ENCODE data around the gene C9orf57.
"Not testable (repeated sequence)": the region's sequence is repeated elsewhere in the genome, so short reads cannot be mapped to it uniquely, and the experiment has no call there.

C9orf57 gene

DNA sequence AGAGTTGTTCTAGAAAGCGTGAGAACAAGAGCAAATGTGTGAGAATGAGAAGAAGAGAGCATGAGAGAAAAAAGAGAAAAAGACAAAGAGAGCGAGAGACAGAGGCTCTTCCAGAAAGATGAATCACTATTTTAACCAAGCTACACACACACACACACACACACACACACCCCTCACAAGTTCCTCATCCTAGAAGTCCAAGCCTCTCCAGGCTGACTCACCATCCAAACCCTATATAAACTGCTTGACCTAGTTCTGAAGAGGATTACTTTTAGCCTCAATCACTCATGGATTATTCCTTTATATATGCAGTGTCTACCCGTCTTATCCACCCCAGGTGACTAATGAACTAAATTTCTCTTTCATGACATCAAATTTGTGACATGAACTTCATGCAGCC lies 37.6 kb downstream of the C9orf57 start:
- no peak for DNase-seq

DNA sequence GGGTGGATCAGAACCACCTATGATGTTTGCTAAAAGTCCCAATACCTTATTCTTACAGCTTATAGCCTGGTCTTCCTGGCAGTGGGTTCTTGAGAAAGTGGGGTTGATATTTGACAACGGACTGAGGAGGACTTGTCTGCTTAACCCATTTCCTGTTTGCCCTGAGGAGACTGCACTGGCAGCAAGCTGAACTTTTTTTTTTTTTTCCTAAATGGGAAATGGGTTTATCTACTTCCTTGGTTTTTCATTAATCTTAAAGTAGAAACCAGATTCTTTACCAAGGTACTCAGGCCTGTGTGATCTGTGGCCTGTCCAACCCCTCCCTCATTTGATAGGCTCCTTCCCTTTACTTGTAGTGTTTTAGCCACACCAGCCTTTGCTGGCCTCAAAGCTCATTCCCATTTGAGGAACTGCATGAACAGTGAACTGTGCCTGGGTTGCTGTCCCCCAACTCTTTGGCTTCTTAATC lies 47.1 kb downstream of the C9orf57 start:
- DNase-seq = no peak

DNA sequence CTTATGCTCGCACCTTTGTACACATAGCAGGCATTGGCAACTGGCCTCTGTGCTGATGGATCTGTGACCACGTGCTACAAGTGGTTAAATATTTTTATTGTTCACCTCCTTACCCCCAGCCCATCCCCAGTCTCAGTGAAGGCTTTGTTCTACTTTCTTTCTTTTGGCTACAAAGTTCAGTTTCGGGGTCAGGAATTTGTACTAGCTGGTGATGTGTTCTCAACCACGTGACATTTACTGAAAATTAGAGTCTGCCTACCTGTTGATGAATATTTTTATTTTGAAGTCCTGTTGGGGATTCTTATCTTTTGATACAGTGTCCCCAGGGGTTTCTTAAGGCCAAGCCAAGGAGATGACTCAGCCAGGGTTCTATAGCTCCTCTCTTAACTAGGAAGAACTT lies 47.8 kb downstream of the C9orf57 start:
- DNase-seq = no peak

DNA sequence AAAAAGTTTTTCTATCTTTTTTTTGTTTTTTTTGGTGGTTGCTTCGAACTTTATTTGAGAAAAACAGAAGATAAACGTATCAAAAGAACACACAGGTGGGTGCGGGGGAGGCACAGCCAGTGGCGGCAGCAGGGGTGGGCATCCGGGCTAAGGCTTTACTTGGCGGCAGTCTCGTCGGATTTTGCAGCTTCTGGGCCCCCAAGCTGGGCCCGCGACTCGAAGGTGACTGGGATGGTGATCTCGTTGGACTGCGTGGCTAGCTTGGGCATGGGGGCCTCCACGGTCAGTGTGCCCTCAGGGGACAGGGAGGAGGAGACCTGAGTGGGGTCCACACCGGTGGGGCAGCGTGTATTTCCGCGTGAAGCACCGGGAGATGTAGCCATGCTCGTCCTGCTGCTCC lies 52.7 kb downstream of the C9orf57 start:
- DNase-seq = not testable (repeated sequence)

DNA sequence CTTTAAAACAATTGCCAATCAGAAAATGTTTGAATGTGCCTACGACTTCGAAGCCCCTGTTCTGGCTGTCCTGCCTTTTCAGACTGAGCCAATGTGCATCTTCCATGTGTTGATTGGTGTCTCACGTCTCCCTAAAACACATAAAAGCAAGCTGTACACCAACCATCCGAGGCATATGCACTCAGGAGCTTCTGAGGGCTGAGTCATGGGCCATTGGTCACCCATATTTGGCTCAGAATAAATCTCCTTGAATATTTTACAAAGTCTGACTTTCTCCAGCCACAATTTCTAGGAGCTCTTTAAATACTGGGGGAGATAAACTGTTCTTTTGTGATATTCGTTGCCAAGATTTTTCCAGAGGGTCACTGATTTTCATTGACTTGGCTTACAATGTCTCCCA lies 53.9 kb downstream of the C9orf57 start:
- DNase-seq = no peak

DNA sequence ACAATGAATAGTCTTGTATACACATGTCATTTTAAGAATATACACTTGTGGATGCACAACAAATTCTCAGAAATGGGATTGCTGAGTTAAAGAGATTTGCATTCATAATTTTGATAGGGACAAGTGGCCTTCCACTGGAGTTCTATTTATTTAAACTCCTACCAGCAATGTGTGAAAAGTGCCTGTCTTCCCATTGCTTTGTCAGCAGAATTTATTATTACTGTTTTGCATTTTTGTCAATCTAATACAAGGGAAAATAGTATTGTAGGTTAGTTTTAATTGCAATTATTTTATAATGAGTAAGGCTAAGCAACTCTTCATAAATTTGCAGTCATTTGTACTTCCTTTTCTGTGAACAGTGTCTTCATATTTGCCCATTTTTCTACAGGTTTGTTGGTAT lies 55.0 kb downstream of the C9orf57 start:
- DNase-seq = no peak

Data from midbrain (tissue), 1 donor.